ENCODE data around the gene NEK1.

- TF ChIP-seq, protein P1, sequence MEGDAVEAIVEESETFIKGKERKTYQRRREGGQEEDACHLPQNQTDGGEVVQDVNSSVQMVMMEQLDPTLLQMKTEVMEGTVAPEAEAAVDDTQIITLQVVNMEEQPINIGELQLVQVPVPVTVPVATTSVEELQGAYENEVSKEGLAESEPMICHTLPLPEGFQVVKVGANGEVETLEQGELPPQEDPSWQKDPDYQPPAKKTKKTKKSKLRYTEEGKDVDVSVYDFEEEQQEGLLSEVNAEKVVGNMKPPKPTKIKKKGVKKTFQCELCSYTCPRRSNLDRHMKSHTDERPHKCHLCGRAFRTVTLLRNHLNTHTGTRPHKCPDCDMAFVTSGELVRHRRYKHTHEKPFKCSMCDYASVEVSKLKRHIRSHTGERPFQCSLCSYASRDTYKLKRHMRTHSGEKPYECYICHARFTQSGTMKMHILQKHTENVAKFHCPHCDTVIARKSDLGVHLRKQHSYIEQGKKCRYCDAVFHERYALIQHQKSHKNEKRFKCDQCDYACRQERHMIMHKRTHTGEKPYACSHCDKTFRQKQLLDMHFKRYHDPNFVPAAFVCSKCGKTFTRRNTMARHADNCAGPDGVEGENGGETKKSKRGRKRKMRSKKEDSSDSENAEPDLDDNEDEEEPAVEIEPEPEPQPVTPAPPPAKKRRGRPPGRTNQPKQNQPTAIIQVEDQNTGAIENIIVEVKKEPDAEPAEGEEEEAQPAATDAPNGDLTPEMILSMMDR (conservative IDR thresholded peaks at IDR 0.05; ENCODE audit: low read length), result no peak
- no peak for TF ChIP-seq EZH2phosphoT487 (IDR thresholded peaks at IDR 0.05; ENCODE audit: borderline replicate concordance, low read depth, low read length)
Measured at GRCh38 chr4:169661761-169662160, 49.4 kb upstream of the NEK1 start.
